OCI-LY1 (cell line): ENCODE results near the gene GNAQ.

ENCODE experiments used
- H2AFZ ChIP-seq: fragments of 200-600 bp; sonication (generic), shearing (Covaris generic); 2 replicates; pipeline ENCODE4 v1.6.0; 2014; ENCODE audit warnings: antibody characterized with exemption, mild to moderate bottlenecking, low read length
- H3F3A ChIP-seq: fragments of 200-600 bp; sonication (generic), shearing (Covaris generic); 2 replicates; pipeline ENCODE4 v1.6.0; 2014; ENCODE audit warnings: mild to moderate bottlenecking, antibody characterized with exemption, low read length, moderate library complexity; ENCODE audit not compliant: insufficient read depth
- H3K27ac ChIP-seq: fragments of 200-600 bp; sonication (generic); 2 replicates; pipeline ENCODE4 v1.5.1; 2014; ENCODE audit warnings: low read length, mixed run types, mild to moderate bottlenecking, low read depth; ENCODE audit not compliant: poor library complexity, severe bottlenecking
- H3K27me3 ChIP-seq: fragments of 200-600 bp; sonication (generic); 2 replicates; pipeline ENCODE4 v1.6.0; 2014; ENCODE audit warnings: antibody characterized with exemption, mild to moderate bottlenecking, low read length, moderate library complexity; ENCODE audit not compliant: insufficient read depth
- H3K36me3 ChIP-seq: fragments of 200-600 bp; sonication (generic); 2 replicates; pipeline ENCODE4 v1.6.1; 2014; ENCODE audit warnings: mild to moderate bottlenecking, antibody characterized with exemption, low read length, moderate library complexity, mixed read lengths; ENCODE audit not compliant: insufficient read depth
- H3K4me1 ChIP-seq: fragments of 200-600 bp; sonication (generic); 2 replicates; pipeline ENCODE4 v1.5.1; 2014; ENCODE audit warnings: mild to moderate bottlenecking, low read length, moderate library complexity; ENCODE audit not compliant: insufficient read depth, severe bottlenecking
- H3K4me2 ChIP-seq: fragments of 200-600 bp; sonication (generic), shearing (Covaris generic); 2 replicates; pipeline ENCODE4 v1.6.1; 2014; ENCODE audit warnings: low read length
- H3K4me3 ChIP-seq: fragments of 200-600 bp; sonication (generic); 2 replicates; pipeline ENCODE4 v1.5.1; 2014; ENCODE audit warnings: low read length, low read depth, mild to moderate bottlenecking, mixed read lengths; ENCODE audit not compliant: poor library complexity, severe bottlenecking
- H3K79me2 ChIP-seq: fragments of 200-600 bp; shearing (Covaris generic); 2 replicates; pipeline ENCODE4 v1.6.1; 2016; ENCODE audit warnings: mixed run types, low read length, mixed read lengths; ENCODE audit not compliant: insufficient read depth
- H3K9ac ChIP-seq: fragments of 200-600 bp; sonication (generic), shearing (Covaris generic); 2 replicates; pipeline ENCODE4 v1.6.1; 2014; ENCODE audit warnings: mild to moderate bottlenecking, low read length, mixed read lengths
- H3K9me2 ChIP-seq: fragments of 200-600 bp; sonication (generic), shearing (Covaris generic); 2 replicates; pipeline ENCODE4 v1.6.1; 2014; ENCODE audit warnings: low read depth, mild to moderate bottlenecking, low read length, mixed read lengths
- H3K9me3 ChIP-seq: fragments of 200-600 bp; shearing (Covaris generic); 2 replicates; pipeline ENCODE4 v1.6.1; 2014; ENCODE audit warnings: low read length, mixed read lengths
- H4K20me1 ChIP-seq: fragments of 200-600 bp; sonication (generic), shearing (Covaris generic); 2 replicates; pipeline ENCODE4 v1.6.0; 2016; ENCODE audit warnings: mild to moderate bottlenecking, low read length; ENCODE audit not compliant: insufficient read depth
- EZH2 ChIP-seq: fragments of 200-600 bp; sonication (generic), shearing (Covaris generic); IDR thresholded peaks from 2 replicates; pipeline ENCODE4 v1.8.0; 2017; ENCODE audit warnings: borderline replicate concordance, mixed run types, mild to moderate bottlenecking, antibody characterized with exemption, low read length, moderate library complexity, mixed read lengths
- TF ChIP-seq, protein P1 (sequence below): fragments of 200-600 bp; sonication (generic), shearing (Covaris generic); IDR thresholded peaks from 2 replicates; pipeline ENCODE4 v1.5.1; 2017; ENCODE audit warnings: mild to moderate bottlenecking, antibody characterized with exemption, low read length, moderate library complexity, mixed read lengths

The GNAQ gene

GRCh38 chr9:77926371-77926878, 105.2 kb downstream of the GNAQ start:
- no peaks in the 10 kb centered on the region for H3K79me2 ChIP-seq
- no peaks in the 10 kb centered on the region for H3K27me3 ChIP-seq
- no peak overlapping the region for H3K4me3 ChIP-seq
- H3F3A ChIP-seq, result no peaks in the 10 kb centered on the region
- no peak overlapping the region for H2AFZ ChIP-seq
- H3K4me1 ChIP-seq, result no peaks in the 10 kb centered on the region
- TF ChIP-seq, protein P1, sequence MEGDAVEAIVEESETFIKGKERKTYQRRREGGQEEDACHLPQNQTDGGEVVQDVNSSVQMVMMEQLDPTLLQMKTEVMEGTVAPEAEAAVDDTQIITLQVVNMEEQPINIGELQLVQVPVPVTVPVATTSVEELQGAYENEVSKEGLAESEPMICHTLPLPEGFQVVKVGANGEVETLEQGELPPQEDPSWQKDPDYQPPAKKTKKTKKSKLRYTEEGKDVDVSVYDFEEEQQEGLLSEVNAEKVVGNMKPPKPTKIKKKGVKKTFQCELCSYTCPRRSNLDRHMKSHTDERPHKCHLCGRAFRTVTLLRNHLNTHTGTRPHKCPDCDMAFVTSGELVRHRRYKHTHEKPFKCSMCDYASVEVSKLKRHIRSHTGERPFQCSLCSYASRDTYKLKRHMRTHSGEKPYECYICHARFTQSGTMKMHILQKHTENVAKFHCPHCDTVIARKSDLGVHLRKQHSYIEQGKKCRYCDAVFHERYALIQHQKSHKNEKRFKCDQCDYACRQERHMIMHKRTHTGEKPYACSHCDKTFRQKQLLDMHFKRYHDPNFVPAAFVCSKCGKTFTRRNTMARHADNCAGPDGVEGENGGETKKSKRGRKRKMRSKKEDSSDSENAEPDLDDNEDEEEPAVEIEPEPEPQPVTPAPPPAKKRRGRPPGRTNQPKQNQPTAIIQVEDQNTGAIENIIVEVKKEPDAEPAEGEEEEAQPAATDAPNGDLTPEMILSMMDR, result no peak
- no peak for TF ChIP-seq EZH2
- no peaks in the 10 kb centered on the region for H3K9me3 ChIP-seq
- H4K20me1 ChIP-seq, result no peaks in the 10 kb centered on the region
- no peak overlapping the region for H3K4me2 ChIP-seq
- H3K27ac ChIP-seq, result no peak overlapping the region
- no peak overlapping the region for H3K9ac ChIP-seq
- H3K36me3 ChIP-seq, result no peaks in the 10 kb centered on the region
- no peaks in the 10 kb centered on the region for H3K9me2 ChIP-seq

GRCh38 chr9:77922591-77922990, 109.0 kb downstream of the GNAQ start:
- Histone ChIP-seq H3K9ac (no peak overlapping the region), H3F3A (no peaks in the 10 kb centered on the region), H3K27me3 (no peaks in the 10 kb centered on the region), H3K4me3 (no peak overlapping the region), H2AFZ (no peak overlapping the region), H3K4me1 (no peaks in the 10 kb centered on the region), H3K27ac (no peak overlapping the region), H3K9me2 (no peaks in the 10 kb centered on the region), H3K4me2 (no peak overlapping the region), H3K9me3 (no peaks in the 10 kb centered on the region), H4K20me1 (no peaks in the 10 kb centered on the region), H3K79me2 (no peaks in the 10 kb centered on the region), H3K36me3 (no peaks in the 10 kb centered on the region)
- TF ChIP-seq EZH2, result no peak
- TF ChIP-seq, protein P1, result no peak

- no peak overlapping the region for H3K27ac ChIP-seq
- no peak overlapping the region for H3K4me2 ChIP-seq
- H3K9me2 ChIP-seq, result no peaks in the 10 kb centered on the region
- no peaks in the 10 kb centered on the region for H4K20me1 ChIP-seq
- no peak overlapping the region for H2AFZ ChIP-seq
- no peaks in the 10 kb centered on the region for H3K4me1 ChIP-seq
- no peak overlapping the region for H3K4me3 ChIP-seq
- no peaks in the 10 kb centered on the region for H3K27me3 ChIP-seq
- no peaks in the 10 kb centered on the region for H3K9me3 ChIP-seq
- H3K36me3 ChIP-seq, result no peaks in the 10 kb centered on the region
- no peak overlapping the region for H3K9ac ChIP-seq
- TF ChIP-seq EZH2, result no peak
- TF ChIP-seq, protein P1, result no peak
- no peaks in the 10 kb centered on the region for H3K79me2 ChIP-seq
- H3F3A ChIP-seq, result no peaks in the 10 kb centered on the region
These were observed 113.8 kb downstream of the GNAQ start for GRCh38 chr9:77917800-77918199.
